NCI-H2171 treated with DMSO at 0.1 percent for 48 hours (cell line): ENCODE results near the gene NAV3.

ENCODE experiments used
- DNase-seq: peaks from one replicate; lab custom pipeline; 2025; lab: John Stamatoyannopoulos, UW

Gene NAV3

GRCh38 chr12:77847060-77847541 is 16.4 kb downstream of the NAV3 start:
- no peak for DNase-seq

DNA sequence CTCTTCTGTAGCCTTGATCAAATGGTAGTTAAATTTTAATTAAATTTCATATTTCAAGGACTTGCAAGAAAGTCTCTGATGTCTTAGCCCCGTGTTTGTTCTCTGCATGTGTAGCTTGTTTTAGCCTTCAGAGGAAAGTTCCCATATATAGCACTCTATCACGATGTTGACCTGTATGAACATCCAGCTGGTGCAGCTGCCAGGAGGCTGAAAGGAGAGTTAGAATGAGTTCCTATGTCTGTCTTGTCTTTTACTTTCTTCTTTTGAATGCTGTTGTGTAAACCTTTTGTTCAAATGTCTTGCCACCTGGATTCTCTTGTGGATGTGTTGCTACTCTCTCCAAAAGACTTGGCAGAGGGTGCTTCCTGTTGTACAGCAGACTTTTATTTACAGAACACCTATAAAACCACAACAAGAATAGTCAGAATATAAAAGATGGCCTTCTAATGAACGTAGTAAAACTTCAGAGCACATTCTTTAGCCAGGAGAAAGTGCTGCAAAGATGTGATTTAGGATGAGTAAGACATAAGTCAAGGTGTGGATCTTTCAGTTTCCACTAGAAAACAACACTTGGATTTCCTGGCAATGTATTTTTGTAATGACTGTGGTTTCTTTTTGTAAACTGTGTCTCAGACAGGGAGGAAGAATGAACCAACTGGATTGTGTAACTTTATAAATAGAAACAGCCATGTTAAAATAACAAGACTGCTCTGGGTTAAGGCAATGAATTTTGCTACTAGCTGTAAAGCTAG is 17.2 kb downstream of the NAV3 start:
- no peak for DNase-seq

GRCh38 chr12:77850129-77850528 is 19.4 kb downstream of the NAV3 start:
- DNase-seq: no peak

DNA sequence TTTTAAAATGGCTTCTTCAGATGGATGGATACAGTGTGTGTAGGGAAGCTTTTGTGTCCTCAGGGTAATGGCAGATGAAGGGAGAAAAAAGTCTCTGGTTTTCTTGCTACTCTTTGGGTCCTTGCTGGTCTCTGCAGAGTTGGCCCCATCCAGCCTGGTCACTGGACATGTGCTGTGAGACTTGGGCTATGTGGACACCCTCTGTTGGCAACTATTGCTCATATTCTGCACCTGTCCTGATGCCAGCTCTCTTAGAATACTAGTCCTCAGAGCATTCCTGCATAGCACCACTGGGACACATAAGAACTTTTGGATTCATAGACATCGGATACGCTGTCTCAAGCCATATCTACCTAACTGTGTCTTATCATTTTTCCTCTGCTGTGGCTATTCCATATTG is 20.0 kb downstream of the NAV3 start:
- no peak for DNase-seq

GRCh38 chr12:77855548-77855947 is 24.9 kb downstream of the NAV3 start:
- DNase-seq: peak; percentile 12

DNA sequence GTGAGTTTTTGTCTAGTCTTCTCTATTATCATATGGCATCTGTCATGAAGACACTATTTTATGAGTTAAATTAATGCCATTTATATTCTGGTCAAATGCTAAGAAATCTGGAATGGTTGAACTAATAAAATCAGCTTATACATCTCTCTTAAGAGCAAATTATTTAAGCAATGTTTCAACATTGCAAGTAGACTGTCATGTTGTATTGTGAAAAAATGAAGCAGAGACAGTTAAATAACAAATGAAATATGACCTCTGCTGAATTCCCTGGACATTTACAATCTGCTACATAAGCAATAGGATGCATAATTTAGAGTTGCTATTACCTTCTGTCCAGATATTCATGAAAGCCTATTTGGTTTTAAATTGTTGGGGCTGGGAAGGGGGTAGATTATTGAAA is 30.6 kb downstream of the NAV3 start:
- peak; percentile 87 for DNase-seq

DNA sequence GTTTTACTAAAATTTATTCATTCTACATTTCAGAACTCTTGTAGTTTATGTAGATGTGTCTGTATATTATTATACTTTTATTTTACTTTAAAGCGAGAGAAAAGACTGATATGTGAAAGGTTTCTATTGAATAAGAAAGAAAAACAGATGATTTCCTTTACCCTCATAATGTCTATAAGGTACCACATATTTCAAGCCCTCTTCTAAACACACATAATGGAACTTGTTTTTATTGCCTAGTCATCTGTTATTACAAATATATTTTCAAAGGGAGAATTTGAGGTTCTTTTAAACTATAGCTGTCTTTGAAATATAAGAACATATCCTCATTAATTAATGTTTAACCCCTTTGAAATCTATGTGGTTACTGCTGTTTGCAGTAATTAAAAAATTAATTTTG is 34.5 kb downstream of the NAV3 start:
- DNase-seq: no peak

DNA sequence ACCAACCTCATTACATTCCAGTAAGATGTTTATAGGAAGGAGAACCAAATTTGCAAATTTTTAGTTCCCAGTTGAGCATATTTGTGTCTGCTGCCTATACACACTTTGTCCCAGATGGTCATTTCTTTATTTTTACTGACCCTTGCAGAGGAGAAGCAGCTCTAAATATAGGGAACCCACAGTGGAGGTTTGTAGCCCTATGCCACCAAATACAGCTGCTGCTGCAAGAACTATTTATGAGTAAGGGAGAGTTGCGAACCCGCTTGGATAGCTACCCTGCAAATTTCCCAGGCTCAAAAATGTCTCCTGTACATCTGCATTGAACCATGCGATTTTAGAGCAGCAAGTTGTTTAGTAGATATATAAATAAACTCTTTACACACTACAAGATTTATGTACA is 48.2 kb downstream of the NAV3 start:
- no peak for DNase-seq

GRCh38 chr12:77882709-77883108 is 52.0 kb downstream of the NAV3 start:
- DNase-seq: no peak

- no peak for DNase-seq
Observed at GRCh38 chr12:77888611-77889010, 57.9 kb downstream of the NAV3 start.

DNA sequence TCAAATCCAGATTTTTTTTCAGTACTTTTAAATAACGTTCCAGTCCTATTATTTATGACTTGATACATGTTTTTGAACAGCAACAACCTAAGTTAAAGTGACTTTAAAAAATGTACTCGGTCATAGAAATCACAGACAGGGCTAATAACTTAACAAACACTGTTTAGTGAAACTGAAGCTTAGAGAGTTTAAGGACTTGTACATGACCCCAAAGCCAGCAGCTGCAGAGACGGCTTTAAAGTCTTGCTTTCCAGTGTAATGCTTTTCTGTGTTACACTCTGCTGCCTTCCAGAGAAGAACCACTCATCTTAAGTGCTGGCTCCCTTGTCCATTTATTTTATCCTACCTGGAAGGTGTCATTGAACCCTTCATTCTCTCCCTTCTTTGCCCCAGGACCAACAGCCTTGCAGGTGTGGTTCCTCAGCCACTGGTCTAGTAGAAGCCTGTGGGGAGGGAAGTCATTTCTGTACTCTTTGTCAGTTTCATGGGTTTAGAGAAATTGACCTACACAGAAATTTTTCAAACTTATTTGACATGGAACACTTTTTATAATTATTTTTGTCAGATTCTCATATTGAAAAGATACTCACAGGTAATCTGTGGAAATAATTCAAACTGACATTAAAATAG is 60.9 kb downstream of the NAV3 start:
- no peak for DNase-seq

DNA sequence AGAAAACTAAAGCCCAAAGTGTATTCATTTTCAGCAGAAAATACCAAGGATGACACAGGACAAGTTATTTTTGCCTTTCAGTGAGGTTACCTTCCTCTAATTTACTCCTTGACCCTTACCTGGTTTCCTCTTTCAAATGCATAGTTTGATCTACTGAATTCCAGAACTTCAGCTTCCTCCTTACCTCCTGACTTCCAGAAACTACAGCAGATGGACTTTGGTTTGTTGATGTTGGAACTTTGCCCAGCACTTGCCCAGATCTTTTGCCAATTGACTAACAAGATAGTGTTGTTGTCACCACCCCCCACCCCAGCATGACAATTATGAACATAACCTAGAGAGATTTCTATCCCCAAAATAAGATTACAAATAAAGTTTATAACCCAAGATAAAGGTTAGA is 63.2 kb downstream of the NAV3 start:
- peak; percentile 41 for DNase-seq

DNA sequence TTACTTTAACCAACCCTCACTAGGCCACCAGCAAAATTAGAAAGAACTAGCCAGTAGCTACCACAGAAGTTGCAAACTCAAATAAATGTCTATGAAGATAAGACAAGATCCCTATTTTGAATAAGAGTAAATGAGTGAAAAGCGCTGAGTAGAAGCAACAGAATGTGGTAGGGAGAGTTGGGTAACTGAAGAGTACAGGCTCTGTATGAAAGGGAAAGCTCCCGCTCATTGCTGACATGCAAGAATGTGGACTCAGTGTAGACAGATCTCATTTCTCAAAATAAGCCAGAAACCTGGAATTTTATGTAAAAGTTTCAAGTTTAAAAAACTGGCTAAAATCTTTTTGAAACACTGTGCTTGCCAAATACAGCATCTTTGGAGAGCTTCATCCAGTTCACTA is 63.9 kb downstream of the NAV3 start:
- DNase-seq: no peak

DNA sequence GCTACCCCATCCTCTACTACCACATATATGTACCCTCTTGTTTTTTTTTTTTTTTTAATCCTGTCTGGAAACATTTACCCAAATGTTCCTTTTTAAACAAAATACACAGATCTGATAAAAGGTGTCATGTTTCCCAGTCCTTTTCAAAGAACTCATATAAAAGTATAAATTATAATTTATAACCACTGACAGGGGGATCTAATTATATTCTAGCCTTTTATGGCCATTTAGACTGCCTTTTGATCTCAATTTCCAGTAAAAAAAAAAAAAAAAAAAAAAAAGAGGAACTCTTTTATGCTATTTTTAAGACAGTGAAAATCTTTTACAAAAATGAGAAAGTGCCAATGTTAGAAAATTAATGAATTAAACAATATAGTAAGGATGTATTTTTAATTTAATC is 65.0 kb downstream of the NAV3 start:
- DNase-seq: no peak

DNA sequence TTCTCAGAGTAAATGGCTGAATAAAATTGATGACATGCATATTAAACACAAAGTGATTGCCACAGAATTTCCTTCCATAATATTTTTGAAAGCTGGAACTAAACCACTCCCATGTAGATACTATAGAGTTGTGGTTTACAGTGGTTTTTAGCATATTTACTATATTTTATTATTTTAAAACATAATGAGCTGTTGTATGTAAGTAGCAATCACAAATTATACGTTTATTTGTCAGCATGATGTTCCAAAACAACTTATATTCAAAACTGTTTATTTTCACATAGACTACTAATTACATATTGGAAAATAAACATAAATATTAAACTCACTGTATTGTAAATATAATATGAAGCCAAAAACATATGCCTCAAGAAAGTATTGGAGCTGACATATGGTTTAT is 77.2 kb downstream of the NAV3 start:
- no peak for DNase-seq

GRCh38 chr12:77914081-77914488 is 83.4 kb downstream of the NAV3 start:
- peak; percentile 48 for DNase-seq

GRCh38 chr12:77915071-77915600 is 84.4 kb downstream of the NAV3 start:
- DNase-seq: no peak

GRCh38 chr12:77916276-77916675 is 85.6 kb downstream of the NAV3 start:
- no peak for DNase-seq

DNA sequence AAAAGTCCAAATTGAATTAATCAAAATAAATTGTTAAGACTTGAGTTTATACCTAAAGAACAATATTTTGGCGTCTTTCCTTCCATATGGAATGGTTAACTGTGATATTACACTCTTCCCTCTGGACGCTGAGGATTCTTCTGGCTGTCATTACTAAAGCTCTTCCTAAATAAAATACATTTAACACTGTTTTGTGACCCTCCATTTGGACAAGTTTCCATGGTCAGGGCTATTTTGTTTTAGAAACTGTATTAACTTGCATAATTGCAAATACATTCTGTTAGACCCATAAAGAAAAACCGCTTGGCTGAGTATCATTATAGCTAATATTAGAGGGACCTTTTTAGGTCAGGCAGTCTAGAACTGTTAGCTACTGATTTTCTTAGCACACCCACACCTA is 87.4 kb downstream of the NAV3 start:
- no peak for DNase-seq

DNA sequence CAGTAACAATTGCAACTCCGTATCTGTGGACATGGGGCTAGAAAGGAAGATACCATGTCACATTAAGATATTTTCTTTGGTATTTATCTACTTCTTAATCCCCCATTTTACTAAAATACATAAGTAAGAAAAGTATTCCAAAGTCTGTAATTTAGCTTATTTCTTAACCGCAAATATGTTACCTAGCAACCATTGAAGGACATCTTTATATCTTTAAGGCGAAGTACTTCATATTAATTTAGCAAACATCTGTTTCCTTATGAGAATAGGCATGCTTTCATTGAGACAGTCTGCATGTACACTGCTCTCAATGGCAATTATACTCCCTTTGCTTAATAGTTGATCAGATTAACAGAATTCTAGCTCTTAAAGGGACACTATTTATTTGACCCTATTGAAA is 88.8 kb downstream of the NAV3 start:
- DNase-seq: no peak

- DNase-seq: no peak
Observed at GRCh38 chr12:77923882-77924281, 93.2 kb downstream of the NAV3 start.

DNA sequence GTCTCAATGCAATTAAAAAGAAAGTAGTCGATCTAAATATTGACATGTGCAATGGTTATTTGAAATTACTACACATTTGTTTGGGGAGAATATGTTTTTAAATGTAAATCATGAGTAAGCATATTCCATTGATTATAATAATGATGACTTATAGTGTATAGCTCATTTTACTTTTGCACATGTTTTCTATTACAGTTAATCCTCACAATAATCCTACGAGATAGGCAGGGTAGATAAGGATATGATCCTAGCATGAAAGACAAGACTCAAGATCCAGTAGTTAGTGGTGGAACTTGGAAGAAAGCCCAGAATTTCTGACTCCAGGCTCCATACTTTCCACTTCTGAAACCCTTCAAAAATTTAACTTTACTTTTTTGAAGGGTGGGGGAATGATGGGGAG is 94.0 kb downstream of the NAV3 start:
- DNase-seq: no peak

GRCh38 chr12:77925536-77926108 is 94.9 kb downstream of the NAV3 start:
- DNase-seq: peak; percentile 97
